Measurements from ENCODE around the gene YJEFN3.

- TF ChIP-seq CTCF (conservative IDR thresholded peaks at IDR 0.05) (no peak), EZH2 (IDR thresholded peaks at IDR 0.05; ENCODE audit: low read depth) (no peak)
These were observed 42.2 kb upstream of the YJEFN3 start for GRCh38 chr19:19486343-19487076.

All from PC-9 (cell line).